Glutamatergic neuron (in vitro differentiated cells): Measurements from ENCODE around the gene VCPKMT. TPM values are rescaled to one million over a fixed set of nuclear protein-coding genes. Genes with fewer than 3 reads are reported as not detected.

ENCODE experiments used
- DNase-seq: peaks from one replicate; pipeline ENCODE4 v3.0.0; 2022
- H3K27ac Mint-ChIP-seq: one replicate; pipeline ENCODE4 v1.8.0; 2020; ENCODE audit warnings: mild to moderate bottlenecking, mixed read lengths, inconsistent platforms; ENCODE audit not compliant: unreplicated experiment
- H3K27me3 Mint-ChIP-seq: one replicate; pipeline ENCODE4 v1.8.0; 2020; ENCODE audit warnings: mild to moderate bottlenecking, moderate library complexity, mixed read lengths, inconsistent platforms; ENCODE audit not compliant: unreplicated experiment
- H3K36me3 Mint-ChIP-seq: one replicate; pipeline ENCODE4 v1.8.0; 2020; ENCODE audit warnings: mild to moderate bottlenecking, mixed read lengths, inconsistent platforms; ENCODE audit not compliant: unreplicated experiment
- H3K4me1 Mint-ChIP-seq: one replicate; pipeline ENCODE4 v1.8.0; 2020; ENCODE audit warnings: mild to moderate bottlenecking, low read depth, mixed read lengths, inconsistent platforms; ENCODE audit not compliant: unreplicated experiment
- H3K4me3 Mint-ChIP-seq: one replicate; pipeline ENCODE4 v1.8.0; 2020; ENCODE audit warnings: mild to moderate bottlenecking, mixed read lengths, inconsistent platforms; ENCODE audit not compliant: unreplicated experiment
- H3K9me3 Mint-ChIP-seq: one replicate; pipeline ENCODE4 v1.8.0; 2020; ENCODE audit warnings: mild to moderate bottlenecking, moderate library complexity, mixed read lengths, inconsistent platforms; ENCODE audit not compliant: unreplicated experiment
- total RNA-seq: library from RNA; stranded (reverse); fragmentation: NEBNext Ultra II Directional; extraction: Animal tissue kit (Norgen Biotek cat#: 25700); gene quantifications from one replicate; pipeline ENCODE4 v1.2.1, GENCODE V29; 2021; ENCODE audit not compliant: unreplicated experiment
- TF ChIP-seq, protein P1 (sequence below): fragments of 200-600 bp; sonication (generic); IDR thresholded peaks from one replicate; pipeline ENCODE4 v1.5.0; 2021; ENCODE audit not compliant: partially characterized antibody, unreplicated experiment

Gene VCPKMT
- total RNA-seq, 1 donor from 2014 or later, result 12.9 TPM

DNA sequence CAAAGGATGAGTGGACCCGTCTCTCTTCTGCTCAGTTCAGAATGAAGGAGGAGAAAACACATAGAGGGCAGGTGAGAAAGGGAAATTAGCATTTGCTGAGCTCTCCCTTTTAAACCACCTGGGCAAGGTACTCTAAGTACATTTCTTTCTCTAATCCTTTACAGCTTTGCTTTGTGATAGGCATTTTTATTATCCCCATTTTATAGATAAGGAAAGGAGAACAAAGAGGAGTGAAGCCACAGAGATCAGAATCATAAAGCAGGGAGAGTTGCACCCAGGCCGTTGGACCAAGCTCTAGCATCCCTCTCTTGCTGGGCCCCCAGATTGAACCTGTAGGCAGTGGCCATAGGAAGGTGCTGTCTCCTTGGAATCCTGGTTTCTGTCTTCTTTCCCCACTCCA lies 47.0 kb downstream of the VCPKMT start:
- no peak for DNase-seq
- Mint-ChIP-seq H3K4me1 (no peaks in the 10 kb centered on the region), H3K9me3 (peaks cover 6% of the 10 kb centered on the region), H3K27ac (no peak overlapping the region), H3K27me3 (peaks cover 3% of the 10 kb centered on the region), H3K4me3 (no peak overlapping the region), H3K36me3 (no peaks in the 10 kb centered on the region)
- TF ChIP-seq, protein P1, sequence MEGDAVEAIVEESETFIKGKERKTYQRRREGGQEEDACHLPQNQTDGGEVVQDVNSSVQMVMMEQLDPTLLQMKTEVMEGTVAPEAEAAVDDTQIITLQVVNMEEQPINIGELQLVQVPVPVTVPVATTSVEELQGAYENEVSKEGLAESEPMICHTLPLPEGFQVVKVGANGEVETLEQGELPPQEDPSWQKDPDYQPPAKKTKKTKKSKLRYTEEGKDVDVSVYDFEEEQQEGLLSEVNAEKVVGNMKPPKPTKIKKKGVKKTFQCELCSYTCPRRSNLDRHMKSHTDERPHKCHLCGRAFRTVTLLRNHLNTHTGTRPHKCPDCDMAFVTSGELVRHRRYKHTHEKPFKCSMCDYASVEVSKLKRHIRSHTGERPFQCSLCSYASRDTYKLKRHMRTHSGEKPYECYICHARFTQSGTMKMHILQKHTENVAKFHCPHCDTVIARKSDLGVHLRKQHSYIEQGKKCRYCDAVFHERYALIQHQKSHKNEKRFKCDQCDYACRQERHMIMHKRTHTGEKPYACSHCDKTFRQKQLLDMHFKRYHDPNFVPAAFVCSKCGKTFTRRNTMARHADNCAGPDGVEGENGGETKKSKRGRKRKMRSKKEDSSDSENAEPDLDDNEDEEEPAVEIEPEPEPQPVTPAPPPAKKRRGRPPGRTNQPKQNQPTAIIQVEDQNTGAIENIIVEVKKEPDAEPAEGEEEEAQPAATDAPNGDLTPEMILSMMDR, result no peak

DNA sequence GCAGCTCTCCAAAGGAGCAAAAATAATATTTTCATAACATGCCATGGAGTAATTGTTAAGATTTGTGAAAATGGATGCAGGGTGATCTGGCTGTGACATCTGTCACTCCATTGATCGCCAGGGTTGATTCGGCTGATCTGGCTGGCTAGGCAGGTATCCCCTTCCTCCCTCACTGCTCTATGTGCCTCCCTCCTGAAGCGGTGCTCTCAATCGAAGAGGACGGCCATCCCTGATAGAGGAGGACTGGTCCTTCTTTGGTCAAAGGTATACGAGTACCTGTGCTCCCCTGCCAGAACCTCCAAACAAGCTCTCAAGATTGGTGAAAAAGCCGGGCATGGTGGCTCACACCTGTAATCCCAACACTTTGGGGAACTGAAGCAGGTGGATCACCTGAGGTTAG lies 47.9 kb downstream of the VCPKMT start:
- peaks cover 3% of the 10 kb centered on the region for H3K27me3 Mint-ChIP-seq
- no peaks in the 10 kb centered on the region for H3K36me3 Mint-ChIP-seq
- no peak overlapping the region for H3K4me3 Mint-ChIP-seq
- H3K9me3 Mint-ChIP-seq, result peaks cover 6% of the 10 kb centered on the region
- H3K4me1 Mint-ChIP-seq, result no peaks in the 10 kb centered on the region
- no peak overlapping the region for H3K27ac Mint-ChIP-seq
- TF ChIP-seq, protein P1, result no peak
- no peak for DNase-seq

DNA sequence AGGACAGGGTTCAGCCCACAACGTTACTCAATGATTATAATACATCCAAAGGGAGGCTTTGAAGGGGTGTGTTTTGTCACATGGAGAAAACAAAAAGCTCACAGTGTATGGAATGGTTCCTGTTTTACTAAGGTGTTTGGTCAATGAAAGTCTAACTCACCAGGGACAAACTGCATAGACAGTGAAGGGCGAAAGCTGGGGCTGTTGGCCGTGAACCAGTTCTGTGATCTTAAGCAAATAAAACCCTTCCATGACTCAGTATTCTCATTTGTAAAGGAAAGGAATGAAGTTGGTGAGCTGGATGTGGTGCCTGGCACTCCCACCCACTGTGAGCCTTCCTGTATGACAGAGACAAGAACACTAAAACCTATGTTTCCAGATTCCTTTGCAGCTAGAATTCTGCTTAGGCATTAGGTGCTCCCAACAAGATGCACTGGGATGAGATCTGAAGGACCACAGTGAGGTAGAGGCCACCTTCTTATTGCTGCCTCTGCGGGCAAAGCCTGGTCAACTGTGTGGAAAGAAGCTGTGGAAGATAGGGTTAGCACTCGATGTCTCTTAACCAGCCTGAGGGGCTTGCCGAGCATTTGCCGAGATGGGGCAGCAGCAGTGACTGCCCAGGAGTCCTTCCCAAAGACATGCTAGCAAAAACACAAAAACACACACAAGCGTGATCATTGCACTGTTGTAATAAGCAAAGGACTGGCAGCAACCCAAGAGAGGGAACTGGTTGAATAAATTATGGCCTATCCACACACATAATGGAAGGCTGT lies 48.5 kb downstream of the VCPKMT start:
- DNase-seq, result no peak
- H3K36me3 Mint-ChIP-seq, result no peaks in the 10 kb centered on the region
- H3K27me3 Mint-ChIP-seq, result peaks cover 3% of the 10 kb centered on the region
- H3K4me3 Mint-ChIP-seq, result no peak overlapping the region
- peaks cover 8% of the 10 kb centered on the region for H3K9me3 Mint-ChIP-seq
- TF ChIP-seq, protein P1, result no peak
- no peaks in the 10 kb centered on the region for H3K4me1 Mint-ChIP-seq
- H3K27ac Mint-ChIP-seq, result no peak overlapping the region

DNA sequence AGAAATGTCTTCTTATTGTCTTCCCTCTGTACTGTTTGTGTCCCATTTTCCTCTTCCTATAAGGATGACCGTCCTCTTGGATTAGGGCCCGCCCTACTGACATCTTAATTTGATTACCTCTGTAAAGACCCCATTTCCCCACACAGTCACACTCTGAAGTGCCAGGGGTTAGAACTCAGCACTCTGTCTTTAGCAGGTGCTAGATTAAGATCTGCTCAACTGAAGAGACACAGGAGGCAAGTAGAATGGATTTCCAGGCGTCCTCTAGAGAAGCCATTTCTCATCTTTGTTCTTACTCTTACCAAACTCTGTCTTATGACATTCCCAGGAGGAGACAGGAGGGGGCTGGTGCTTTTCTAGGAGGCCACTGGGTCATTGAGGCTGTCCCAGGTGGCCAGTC lies 50.8 kb downstream of the VCPKMT start:
- no peak for DNase-seq
- H3K9me3 Mint-ChIP-seq, result peaks cover 10% of the 10 kb centered on the region
- H3K27ac Mint-ChIP-seq, result no peak overlapping the region
- H3K4me3 Mint-ChIP-seq, result no peak overlapping the region
- H3K36me3 Mint-ChIP-seq, result no peaks in the 10 kb centered on the region
- H3K4me1 Mint-ChIP-seq, result peaks cover 14% of the 10 kb centered on the region
- TF ChIP-seq, protein P1, result no peak
- H3K27me3 Mint-ChIP-seq, result peaks cover 3% of the 10 kb centered on the region

DNA sequence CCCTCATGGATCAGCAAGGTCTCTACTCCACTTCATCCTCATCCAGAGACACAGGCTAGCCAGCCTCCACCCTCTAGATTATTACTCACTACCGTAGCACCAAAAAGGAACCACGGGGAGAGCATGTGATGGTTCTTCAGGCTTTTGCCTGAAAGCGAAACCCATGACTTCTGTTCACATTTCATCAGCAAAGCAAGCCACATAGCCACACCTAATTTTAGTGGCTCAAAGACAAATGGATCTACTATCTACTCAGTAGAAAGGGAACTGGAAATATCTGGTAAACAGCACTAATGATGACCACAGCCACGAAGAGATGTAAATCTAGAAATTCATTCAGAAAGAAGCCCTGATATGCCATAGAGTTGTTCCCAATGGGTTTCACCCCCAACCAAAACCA lies 51.4 kb downstream of the VCPKMT start:
- peaks cover 3% of the 10 kb centered on the region for H3K27me3 Mint-ChIP-seq
- H3K27ac Mint-ChIP-seq, result no peak overlapping the region

More for the DNA sequence above, 51.4 kb downstream of the VCPKMT start:
- TF ChIP-seq, protein P1, result no peak
- no peaks in the 10 kb centered on the region for H3K36me3 Mint-ChIP-seq
- no peak overlapping the region for H3K4me3 Mint-ChIP-seq
- no peak for DNase-seq
- peaks cover 10% of the 10 kb centered on the region for H3K9me3 Mint-ChIP-seq
- H3K4me1 Mint-ChIP-seq, result peaks cover 14% of the 10 kb centered on the region
